GM12878 (cell line): ENCODE data around the gene YIPF5. TPM values are rescaled to one million over a fixed set of nuclear protein-coding genes. Genes with fewer than 3 reads are reported as not detected.

Source experiments
- ATAC-seq: fragments of 200-7000 bp; cut with Tn5 transposase; 3 replicates; pipeline ENCODE4 v1.9.1; 2020; ENCODE audit warnings: mild to moderate bottlenecking, moderate library complexity
- BruUV-seq: library from RNA; stranded (reverse); fragments of 400-500 nt; replicated peaks from 2 replicates; lab custom pipeline; 2021; lab: Mats Ljungman, UMichigan
- CTCF ChIA-PET: fragments of 300-600 bp; sonication (Branson Sonifier 250); formaldehyde crosslinking; extraction: SDS; loops from one replicate; lab custom pipeline; 2021; ENCODE audit warnings: inconsistent platforms; lab: Yijun Ruan, JAX
- POLR2A ChIA-PET: fragments of 350-600 bp; formaldehyde crosslinking; extraction: SDS; loops from one replicate; lab custom pipeline; 2021; ENCODE audit warnings: inconsistent platforms; lab: Charles Lee
- RAD21 ChIA-PET: fragments of 300-600 bp; sonication (Branson Sonifier 250); formaldehyde crosslinking; loops from one replicate; lab custom pipeline; 2023; ENCODE audit warnings: antibody characterized with exemption; ENCODE audit not compliant: unreplicated experiment; lab: Charles Lee
- SMC1A ChIA-PET: fragments of 300-600 bp; sonication (Branson Sonifier 250); formaldehyde crosslinking; loops from one replicate; lab custom pipeline; 2023; ENCODE audit not compliant: unreplicated experiment, uncharacterized antibody; lab: Charles Lee
- DNase-seq: peaks from one replicate; pipeline ENCODE4 v3.0.0-alpha.2; 2011; ENCODE audit warnings: low read depth, low spot score
- FAIRE-seq: peaks from 3 replicates; lab custom pipeline; 2011; peaks lifted over from hg19 to GRCh38; lab: Jason Lieb, UNC
- H2AFZ ChIP-seq: 2 replicates; pipeline ENCODE4 v1.6.0; 2011; ENCODE audit warnings: low read depth, low read length, control low read depth; ENCODE audit not compliant: control insufficient read depth
- H3K27ac ChIP-seq: 2 replicates; pipeline ENCODE4 v1.5.1; 2011; ENCODE audit warnings: control low read depth; ENCODE audit not compliant: control insufficient read depth, insufficient read depth
- H3K27me3 ChIP-seq, 2 experiments: replicated peaks in 1 of 2; 2 replicates each; pipeline versions ENCODE4 v1.6.0 to v1.6.1; 2011; ENCODE audit warnings: low read length in 1 of 2; ENCODE audit not compliant: control insufficient read depth in 2 of 2, insufficient read depth in 2 of 2
- H3K36me3 ChIP-seq, 2 experiments: 2 replicates each; pipeline ENCODE4 v1.5.1; 2011; ENCODE audit warnings: low read length in 1 of 2; ENCODE audit not compliant: control insufficient read depth in 2 of 2, insufficient read depth in 2 of 2
- H3K4me1 ChIP-seq: 2 replicates; pipeline ENCODE4 v1.6.1; 2011; ENCODE audit warnings: mild to moderate bottlenecking, low read length, moderate library complexity, mixed read lengths; ENCODE audit not compliant: control insufficient read depth, insufficient read depth
- H3K4me2 ChIP-seq: 2 replicates; pipeline ENCODE4 v1.6.0; 2011; ENCODE audit warnings: control low read depth; ENCODE audit not compliant: control insufficient read depth, insufficient read depth
- H3K4me3 ChIP-seq: fragments of 200-600 bp; sonication (generic); 2 replicates; pipeline ENCODE4 v1.5.1; 2016
- H3K79me2 ChIP-seq: 2 replicates; pipeline ENCODE4 v1.6.0; 2011; ENCODE audit warnings: low read length; ENCODE audit not compliant: control insufficient read depth, insufficient read depth
- H3K9ac ChIP-seq: 2 replicates; pipeline ENCODE4 v1.8.0; 2011; ENCODE audit warnings: low read length, control low read depth, mixed read lengths; ENCODE audit not compliant: control insufficient read depth, insufficient read depth
- H3K9me3 ChIP-seq: replicated peaks from 3 replicates; pipeline ENCODE4 v1.5.1; 2011; ENCODE audit warnings: mild to moderate bottlenecking, low read length; ENCODE audit not compliant: control insufficient read depth, insufficient read depth
- H4K20me1 ChIP-seq: 2 replicates; pipeline ENCODE4 v1.6.0; 2011; ENCODE audit not compliant: control insufficient read depth, insufficient read depth
- EP300 ChIP-seq, 2 experiments: fragments of 150-350 bp in 1 of 2; IDR thresholded peaks; 2 replicates each; pipeline ENCODE4 v1.6.1; 2011 to 2012; ENCODE audit warnings: low read depth in 2 of 2, low read length in 2 of 2, borderline replicate concordance in 1 of 2, improper control_type of control experiment in 1 of 2, inconsistent platforms in 1 of 2; ENCODE audit not compliant: control insufficient read depth in 1 of 2
- MYB ChIP-seq: fragments of 150-350 bp; IDR thresholded peaks from 2 replicates; pipeline ENCODE4 v1.6.1; 2014; ENCODE audit warnings: mild to moderate bottlenecking, low read depth, low read length, borderline replicate concordance
- NFYA ChIP-seq: IDR thresholded peaks from 2 replicates; pipeline ENCODE4 v1.6.1; 2011; ENCODE audit warnings: low read depth, mild to moderate bottlenecking, low read length, improper control_type of control experiment, borderline replicate concordance
- RAD21 ChIP-seq: IDR thresholded peaks from 2 replicates; pipeline ENCODE4 v1.6.1; 2011; ENCODE audit warnings: mild to moderate bottlenecking, low read depth, low read length, moderate library complexity; ENCODE audit not compliant: insufficient read depth
- RBBP5 ChIP-seq: fragments of 200-600 bp; sonication (generic); conservative IDR thresholded peaks from 2 replicates; pipeline ENCODE4 v1.6.1; 2016
- REST ChIP-seq: IDR thresholded peaks from 2 replicates; pipeline ENCODE4 v1.6.1; 2012; ENCODE audit warnings: mild to moderate bottlenecking, low read depth, low read length
- RFX5 ChIP-seq: IDR thresholded peaks from 2 replicates; pipeline ENCODE4 v1.6.1; 2011; ENCODE audit warnings: low read depth, low read length, improper control_type of control experiment
- SMAD5 ChIP-seq: IDR thresholded peaks from 2 replicates; pipeline ENCODE4 v1.6.1; 2016; ENCODE audit warnings: antibody characterized with exemption, low read depth
- STAT3 ChIP-seq: IDR thresholded peaks from 2 replicates; pipeline ENCODE4 v1.6.1; 2011; ENCODE audit warnings: low read depth, low read length, improper control_type of control experiment
- SUPT20H ChIP-seq: IDR thresholded peaks from 2 replicates; pipeline ENCODE4 v1.6.1; 2011; ENCODE audit warnings: low read depth, mild to moderate bottlenecking, low read length, moderate library complexity, borderline replicate concordance; ENCODE audit not compliant: control insufficient read depth
- USF2 ChIP-seq: IDR thresholded peaks from 2 replicates; pipeline ENCODE4 v1.6.1; 2011; ENCODE audit warnings: low read depth, low read length, improper control_type of control experiment, borderline replicate concordance
- WGBS: methylation state at CpG from one replicate; pipeline ENCODE4 v1.1.6; 2016; ENCODE audit warnings: low lambda C conversion rate; ENCODE audit not compliant: insufficient replicate concordance, insufficient coverage; ENCODE audit errors: missing lambda C conversion rate; 5-methylcytosine and 5-hydroxymethylcytosine counted together
- in situ Hi-C: fragments of 300-500 bp; cut with MboI; formaldehyde crosslinking; loops from 9 replicates; pipeline ENCODE4 v1.14.3; 2018; ENCODE audit warnings: mixed read lengths
- intact Hi-C: fragments of 100-400 bp; cut with micrococcal nuclease; formaldehyde crosslinking; loops from one replicate; pipeline ENCODE4 v1.14.2; 2022; ENCODE audit not compliant: unreplicated experiment
- polyA plus RNA-seq, 11 experiments: library from polyadenylated mRNA; depleted of rRNA in 4 of 11; unstranded in 6 of 11; stranded (reverse) in 5 of 11; fragments of >200 nt; fragmentation: Nextera tagmentation in 4 of 11; fragmentation: Illumina TruSeq in 1 of 11; extraction: Ambion mirVana in 4 of 11; extraction: Trizol in 1 of 11; gene quantifications; 1 replicate in 1 of 11; 2 replicates in 10 of 11; pipeline versions ENCODE4 v1.2.1 to v1.2.3, GENCODE V29; 2011 to 2016; ENCODE audit warnings: inconsistent platforms in 2 of 11, missing spikeins in 2 of 11, low read depth in 1 of 11
- total RNA-seq, 4 experiments: library from RNA; depleted of rRNA in 3 of 4; stranded (reverse); fragments of >200 nt in 3 of 4; fragmentation: Illumina TruSeq in 1 of 4; extraction: Trizol in 1 of 4; gene quantifications; 2 replicates each; pipeline versions ENCODE4 v1.2.1 to v1.2.3, GENCODE V29; 2013 to 2021

Gene YIPF5
- total and polyA plus RNA-seq, 10 of the 15 experiments (the other 5 are each of a cell fraction or from before 2014, with no cell fraction given) = 19.5 to 50.4 (median 34.3) TPM

DNA sequence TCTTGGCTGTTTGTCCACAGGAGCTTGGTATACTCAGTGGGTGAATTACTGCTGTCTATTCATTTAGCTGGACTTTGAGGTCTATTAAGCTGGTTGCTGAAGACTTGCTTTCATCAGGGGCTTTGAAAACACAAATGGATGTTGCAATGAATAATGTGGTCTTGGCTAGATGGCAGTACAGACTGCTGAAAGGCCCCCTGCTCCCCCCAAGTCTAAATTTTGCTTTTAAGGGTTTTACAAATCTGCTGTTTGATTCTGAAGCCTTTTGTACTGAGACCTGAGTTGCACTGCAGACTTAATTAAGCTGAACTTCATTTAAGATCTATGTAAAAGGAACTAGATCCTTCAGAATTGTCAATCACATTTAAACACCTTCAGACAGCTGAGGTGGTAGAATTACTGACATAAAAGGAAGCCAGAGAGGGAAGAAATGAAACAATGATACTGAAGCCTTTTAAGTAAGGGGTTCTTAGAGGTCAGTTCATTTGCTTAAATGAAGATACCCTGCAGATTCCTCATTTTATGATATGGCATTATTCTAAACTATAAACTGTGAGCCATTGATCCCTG lies 37.5 kb upstream of the YIPF5 start:
- ChIA-PET RAD21 (interaction anchor here (1.0 kb wide), 1 partner anchor 1030 kb away, joined by 3 read pairs; no protein-coding TSS in a partner anchor), SMC1A (interaction anchor here (0.8 to 2.3 kb wide), 3 partner anchors 21 to 1031 kb away, joined by 3 to 10 read pairs (median 3); no protein-coding TSS in a partner anchor), POLR2A (no interaction called here), CTCF (interaction anchor here (0.6 to 1.3 kb wide), 6 partner anchors 18 to 1319 kb away, joined by 3 to 5 read pairs (median 4); no protein-coding TSS in a partner anchor)
- Histone ChIP-seq H2AFZ (no peak overlapping the region), H3K79me2 (no peaks in the 10 kb centered on the region), H3K27ac (no peak overlapping the region), H4K20me1 (no peaks in the 10 kb centered on the region), H3K36me3 (no peaks in the 10 kb centered on the region), H3K4me3 (no peak overlapping the region), H3K9me3 (no peaks in the 10 kb centered on the region), H3K9ac (no peak overlapping the region), H3K4me1 (no peaks in the 10 kb centered on the region), H3K27me3 (peaks cover 3 to 11% of the 10 kb centered on the region in 2 experiments), H3K4me2 (no peak overlapping the region)
- intact Hi-C loops = loop anchor here (10.0 kb wide), 2 partner anchors 897 to 1847 kb away; no protein-coding TSS in a partner anchor
- in situ Hi-C loops = loop anchor here (10.0 kb wide), 1 partner anchor 1027 kb away; no protein-coding TSS in a partner anchor
- DNase-seq (no peak), ATAC-seq (no peak), FAIRE-seq (no peak)
- 0 out of 2 replicates have a peak, but pooled peaks have one; percentile 17 for TF ChIP-seq RAD21
- TF ChIP-seq USF2 = no peak
- BruUV-seq = no TSS peak

- Histone ChIP-seq H4K20me1 (no peaks in the 10 kb centered on the region), H3K27ac (no peak overlapping the region), H3K9ac (no peak overlapping the region), H3K4me3 (no peak overlapping the region), H2AFZ (no peak overlapping the region), H3K27me3 (peaks cover 3 to 11% of the 10 kb centered on the region in 2 experiments), H3K36me3 (no peaks in the 10 kb centered on the region), H3K4me2 (no peak overlapping the region), H3K4me1 (no peaks in the 10 kb centered on the region), H3K9me3 (no peaks in the 10 kb centered on the region), H3K79me2 (no peaks in the 10 kb centered on the region)
- DNase-seq = no peak
- in situ Hi-C loops = loop anchor here (10.0 kb wide), 1 partner anchor 1029 kb away; no protein-coding TSS in a partner anchor
- CTCF ChIA-PET = interaction anchor here (0.8 to 3.7 kb wide), 5 partner anchors 11 to 1620 kb away, joined by 4 to 53 read pairs (median 6); no protein-coding TSS in a partner anchor
- SMC1A ChIA-PET = interaction anchor here (1.1 to 2.3 kb wide), 2 partner anchors 14 to 1033 kb away, joined by 3 to 10 read pairs; no protein-coding TSS in a partner anchor
- no TSS peak for BruUV-seq
- WGBS = 17% methylated on average over 2 of the region's 2 CpGs
- no peak for FAIRE-seq
- RAD21 ChIA-PET = interaction anchor here (0.7 to 0.9 kb wide), 2 partner anchors 747 to 1619 kb away, joined by 3 read pairs; no protein-coding TSS in a partner anchor
- POLR2A ChIA-PET = no interaction called here
- intact Hi-C loops = loop anchor here (10.0 kb wide), 2 partner anchors 899 to 1849 kb away; no protein-coding TSS in a partner anchor
- no peak for ATAC-seq
- TF ChIP-seq NFYA = no peak
- TF ChIP-seq EP300 (IDR thresholded peaks at IDR 0.05; ENCODE audit: borderline replicate concordance in 1 of 2, control insufficient read depth in 1 of 2, low read depth in 2 of 2, low read length in 2 of 2) = no peak
- TF ChIP-seq RFX5 = no peak
- no peak for TF ChIP-seq STAT3
- no peak for TF ChIP-seq RBBP5
- TF ChIP-seq SMAD5 = no peak
- no peak for TF ChIP-seq REST
- no peak for TF ChIP-seq SUPT20H
- no peak for TF ChIP-seq MYB
Measured at GRCh38 chr5:144206141-144206540, 35.7 kb upstream of the YIPF5 start.
